Stimulated activated CD8-positive, alpha-beta memory T cell treated with anti-CD3 and anti-CD28 coated beads, Interleukin-7, amount 100 ng/mL, for 48 hours (primary cell): ENCODE results near the gene XXYLT1.

Experiments
- DNase-seq, 2 donors: peaks; one replicate each; pipeline ENCODE4 v3.0.0-alpha.2; 2020; ENCODE audit warnings: low read depth in 1 of 2; ENCODE audit errors: extremely low read depth in 1 of 2

Gene XXYLT1

GRCh38 chr3:195139091-195139875, 131.7 kb downstream of the XXYLT1 start:
- no peak for DNase-seq

- no peak for DNase-seq
Observed at GRCh38 chr3:195137638-195138588, 133.0 kb downstream of the XXYLT1 start.

- DNase-seq: no peak
Observed at GRCh38 chr3:195135917-195136316, 135.0 kb downstream of the XXYLT1 start.

GRCh38 chr3:195134431-195134830, 136.5 kb downstream of the XXYLT1 start:
- DNase-seq: no peak

- DNase-seq: peak in 1 of 2 donors; percentile 17
Observed at GRCh38 chr3:195133462-195133861, 137.5 kb downstream of the XXYLT1 start.

- DNase-seq: no peak
Observed at GRCh38 chr3:195133013-195133412, 137.9 kb downstream of the XXYLT1 start.

- no peak for DNase-seq
Observed at GRCh38 chr3:195131176-195131575, 139.8 kb downstream of the XXYLT1 start.

- DNase-seq: peak in 1 of 2 donors; percentile 40
Observed at GRCh38 chr3:195129644-195130492, 141.1 kb downstream of the XXYLT1 start.

GRCh38 chr3:195129072-195129643, 141.8 kb downstream of the XXYLT1 start:
- no peak for DNase-seq

- DNase-seq: no peak
Observed at GRCh38 chr3:195128255-195129071, 142.5 kb downstream of the XXYLT1 start.

- no peak for DNase-seq
Observed at GRCh38 chr3:195126056-195126605, 144.8 kb downstream of the XXYLT1 start.

- DNase-seq: no peak
Observed at GRCh38 chr3:195125646-195126045, 145.3 kb downstream of the XXYLT1 start.

GRCh38 chr3:195124378-195124992, 146.5 kb downstream of the XXYLT1 start:
- no peak for DNase-seq

- DNase-seq: no peak
Observed at GRCh38 chr3:195123281-195123691, 147.7 kb downstream of the XXYLT1 start.

GRCh38 chr3:195122261-195122660, 148.7 kb downstream of the XXYLT1 start:
- DNase-seq: no peak

GRCh38 chr3:195120267-195120601, 150.7 kb downstream of the XXYLT1 start:
- DNase-seq: no peak

- DNase-seq: no peak
Observed at GRCh38 chr3:195119461-195120266, 151.3 kb downstream of the XXYLT1 start.

- DNase-seq: no peak
Observed at GRCh38 chr3:195118671-195119070, 152.3 kb downstream of the XXYLT1 start.
